Ishikawa (cell line): ENCODE results near the gene QARS1.

Experiments used
- EGR1 ChIP-seq: IDR thresholded peaks from 2 replicates; pipeline ENCODE4 v1.6.1; 2012
- EP300 ChIP-seq: IDR thresholded peaks from 2 replicates; pipeline ENCODE4 v1.6.1; 2012; ENCODE audit warnings: borderline replicate concordance
- FOXM1 ChIP-seq: IDR thresholded peaks from 2 replicates; pipeline ENCODE4 v1.6.1; 2012; ENCODE audit warnings: low read depth, borderline replicate concordance
- RAD21 ChIP-seq: IDR thresholded peaks from 2 replicates; pipeline ENCODE4 v1.6.1; 2012; ENCODE audit warnings: low read depth
- TAF1 ChIP-seq: IDR thresholded peaks from 2 replicates; pipeline ENCODE4 v1.6.1; 2012; ENCODE audit warnings: low read depth, mild to moderate bottlenecking
- TEAD4 ChIP-seq: IDR thresholded peaks from 2 replicates; pipeline ENCODE4 v1.6.1; 2012
- YY1 ChIP-seq: IDR thresholded peaks from 2 replicates; pipeline ENCODE4 v1.6.1; 2012; ENCODE audit warnings: low read depth
- TF ChIP-seq, protein P1 (sequence below): IDR thresholded peaks from 2 replicates; pipeline ENCODE4 v1.6.1; 2012; ENCODE audit warnings: low read depth, mild to moderate bottlenecking

DNA sequence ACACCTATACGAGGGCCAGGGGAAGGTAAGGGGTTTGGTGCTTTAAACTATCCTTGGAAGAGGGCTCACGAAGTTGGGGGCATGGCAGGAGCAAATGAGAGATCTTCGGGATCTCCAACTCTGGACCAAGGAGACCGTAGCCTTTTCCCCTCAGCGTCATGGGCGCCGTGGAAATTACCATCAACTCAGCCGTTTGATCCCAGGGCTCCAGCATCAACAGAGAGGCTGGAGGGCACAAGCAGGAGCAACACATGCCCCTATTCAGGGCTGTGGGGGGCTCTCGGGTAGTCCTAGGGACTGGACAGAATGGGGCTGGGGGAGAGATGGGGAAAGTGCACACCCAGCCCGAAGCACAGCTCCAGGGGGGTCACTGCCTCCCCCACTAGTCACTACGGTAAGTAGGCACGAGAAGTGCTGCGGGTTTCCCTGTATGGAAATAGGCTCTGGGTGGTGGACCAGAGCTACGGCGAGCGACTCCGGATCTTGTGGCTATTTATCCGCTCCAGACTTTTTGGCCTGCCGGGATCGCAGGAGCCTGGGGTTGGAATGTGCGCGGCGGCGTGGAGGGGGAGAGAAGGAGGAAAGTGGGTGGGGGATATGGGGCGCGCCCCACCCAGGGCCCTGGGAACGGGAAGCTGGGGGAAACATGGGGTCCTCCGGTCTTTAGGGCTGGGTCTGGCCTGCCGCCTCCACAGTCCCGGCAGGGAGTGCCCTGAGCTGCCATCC lies 28.8 kb upstream of the QARS1 start:
- no peak for TF ChIP-seq RAD21
- TF ChIP-seq EP300 = 0 out of 2 replicates have a peak, but pooled peaks have one; percentile 27
- TF ChIP-seq FOXM1 = peak; percentile 14; the same call in 1 of the 2 replicates
- peak; percentile 57 for TF ChIP-seq YY1
- TF ChIP-seq TEAD4 = peak; percentile 91
- TF ChIP-seq EGR1 = peak; percentile 5; the same call in 1 of the 2 replicates
- TF ChIP-seq, protein P1, sequence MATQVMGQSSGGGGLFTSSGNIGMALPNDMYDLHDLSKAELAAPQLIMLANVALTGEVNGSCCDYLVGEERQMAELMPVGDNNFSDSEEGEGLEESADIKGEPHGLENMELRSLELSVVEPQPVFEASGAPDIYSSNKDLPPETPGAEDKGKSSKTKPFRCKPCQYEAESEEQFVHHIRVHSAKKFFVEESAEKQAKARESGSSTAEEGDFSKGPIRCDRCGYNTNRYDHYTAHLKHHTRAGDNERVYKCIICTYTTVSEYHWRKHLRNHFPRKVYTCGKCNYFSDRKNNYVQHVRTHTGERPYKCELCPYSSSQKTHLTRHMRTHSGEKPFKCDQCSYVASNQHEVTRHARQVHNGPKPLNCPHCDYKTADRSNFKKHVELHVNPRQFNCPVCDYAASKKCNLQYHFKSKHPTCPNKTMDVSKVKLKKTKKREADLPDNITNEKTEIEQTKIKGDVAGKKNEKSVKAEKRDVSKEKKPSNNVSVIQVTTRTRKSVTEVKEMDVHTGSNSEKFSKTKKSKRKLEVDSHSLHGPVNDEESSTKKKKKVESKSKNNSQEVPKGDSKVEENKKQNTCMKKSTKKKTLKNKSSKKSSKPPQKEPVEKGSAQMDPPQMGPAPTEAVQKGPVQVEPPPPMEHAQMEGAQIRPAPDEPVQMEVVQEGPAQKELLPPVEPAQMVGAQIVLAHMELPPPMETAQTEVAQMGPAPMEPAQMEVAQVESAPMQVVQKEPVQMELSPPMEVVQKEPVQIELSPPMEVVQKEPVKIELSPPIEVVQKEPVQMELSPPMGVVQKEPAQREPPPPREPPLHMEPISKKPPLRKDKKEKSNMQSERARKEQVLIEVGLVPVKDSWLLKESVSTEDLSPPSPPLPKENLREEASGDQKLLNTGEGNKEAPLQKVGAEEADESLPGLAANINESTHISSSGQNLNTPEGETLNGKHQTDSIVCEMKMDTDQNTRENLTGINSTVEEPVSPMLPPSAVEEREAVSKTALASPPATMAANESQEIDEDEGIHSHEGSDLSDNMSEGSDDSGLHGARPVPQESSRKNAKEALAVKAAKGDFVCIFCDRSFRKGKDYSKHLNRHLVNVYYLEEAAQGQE = no peak
- peak; percentile 53; the same call in 1 of the 2 replicates for TF ChIP-seq TAF1
